ENCODE data around the gene NEXN. TPM values are rescaled to one million over a fixed set of nuclear protein-coding genes. Genes with fewer than 3 reads are reported as not detected.

The NEXN gene
- total and polyA plus RNA-seq, 9 donors, result 2.4 to 66.2 (median 13.3) TPM

- WGBS, 3 donors, result 40 to 74% (median 53%) methylated on average over 4 of the region's 4 CpGs
Measured at GRCh38 chr1:77984629-77985028, 96.2 kb downstream of the NEXN start.

GRCh38 chr1:77986810-77987209 lies 98.4 kb downstream of the NEXN start:
- Histone ChIP-seq H3K27me3 (no peaks in the 10 kb centered on the region), H3K4me1 (ENCODE audit: insufficient read depth) (peaks cover 3% of the 10 kb centered on the region), H3K4me3 (no peak overlapping the region), H3K36me3 (no peaks in the 10 kb centered on the region), H3K9me3 (no peaks in the 10 kb centered on the region), H3K27ac (no peak overlapping the region)
- TF ChIP-seq EP300 (IDR thresholded peaks at IDR 0.05) (no peak), CTCF (IDR thresholded peaks at IDR 0.05) (no peak), POLR2A (IDR thresholded peaks at IDR 0.05) (no peak)
- intact Hi-C loops (cut with DNase I), result no loop called here
- DNase-seq, result no peak

More at GRCh38 chr1:77984629-77985028, 96.2 kb downstream of the NEXN start:
- Histone ChIP-seq H3K4me3 (no peak overlapping the region), H3K9me3 (no peaks in the 10 kb centered on the region), H3K36me3 (no peaks in the 10 kb centered on the region), H3K27me3 (no peaks in the 10 kb centered on the region), H3K27ac (peak overlapping the region in 1 of 2 donors; percentile 24), H3K4me1 (ENCODE audit: insufficient read depth) (peaks cover 1% of the 10 kb centered on the region)
- TF ChIP-seq EP300 (IDR thresholded peaks at IDR 0.05), result no peak
- no peak for TF ChIP-seq POLR2A (IDR thresholded peaks at IDR 0.05)
- no peak for TF ChIP-seq CTCF (IDR thresholded peaks at IDR 0.05)
- intact Hi-C loops (cut with DNase I), result no loop called here
- no peak for DNase-seq

DNA sequence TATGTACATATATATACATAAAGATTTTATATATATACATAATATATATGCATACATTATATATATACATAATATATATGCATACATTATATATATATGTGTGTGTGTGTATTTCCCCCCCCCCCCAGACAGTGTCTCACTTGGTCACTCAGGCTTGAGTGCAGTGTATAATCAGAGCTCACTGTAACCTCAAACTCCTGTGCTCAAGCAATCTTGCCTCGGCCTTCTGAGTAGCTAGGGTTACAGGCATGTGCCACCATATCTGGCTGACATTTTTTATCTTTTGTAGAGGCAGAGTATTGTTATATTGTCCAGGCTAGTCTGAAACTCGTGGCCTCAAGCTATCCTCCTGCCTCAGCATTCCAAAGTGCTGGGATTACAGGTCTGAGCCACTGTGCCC lies 99.5 kb downstream of the NEXN start:
- no peak for DNase-seq
- WGBS, 3 donors, result 89 to 94% (median 92%) methylated on average over 2 of the region's 2 CpGs
- TF ChIP-seq EP300 (IDR thresholded peaks at IDR 0.05) (no peak), POLR2A (IDR thresholded peaks at IDR 0.05) (no peak), CTCF (IDR thresholded peaks at IDR 0.05) (no peak)
- Histone ChIP-seq H3K36me3 (no peaks in the 10 kb centered on the region), H3K27me3 (no peaks in the 10 kb centered on the region), H3K4me3 (no peak overlapping the region), H3K9me3 (no peaks in the 10 kb centered on the region), H3K4me1 (ENCODE audit: insufficient read depth) (peaks cover 3% of the 10 kb centered on the region), H3K27ac (no peak overlapping the region)
- intact Hi-C loops (cut with DNase I), result no loop called here

DNA sequence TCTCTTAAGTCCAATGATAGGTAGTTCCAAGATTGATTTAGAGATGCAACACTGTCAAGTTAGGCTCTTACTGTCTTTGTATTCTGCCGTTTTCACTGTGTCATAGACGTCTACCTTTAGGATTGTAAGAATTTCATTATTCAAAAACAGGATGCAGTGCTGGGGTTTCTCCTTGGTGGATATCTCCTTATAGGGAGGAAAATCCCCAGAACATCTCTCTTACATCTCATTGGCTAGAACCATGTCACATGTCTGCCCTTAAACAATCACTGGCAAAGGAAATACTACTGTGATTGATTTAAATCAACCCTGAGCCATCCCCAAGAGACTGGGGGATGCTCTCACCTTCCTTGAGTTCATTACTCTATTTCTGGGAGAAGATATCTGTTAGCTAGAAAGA lies 101.3 kb downstream of the NEXN start:
- no peaks in the 10 kb centered on the region for H3K27me3 ChIP-seq
- no peak for DNase-seq
- no peak overlapping the region for H3K4me3 ChIP-seq
- WGBS, 3 donors, result 85 to 92% (median 90%) methylated on average over 2 of the region's 2 CpGs
- H3K9me3 ChIP-seq, result no peaks in the 10 kb centered on the region
- intact Hi-C loops (cut with DNase I), result no loop called here
- TF ChIP-seq CTCF (IDR thresholded peaks at IDR 0.05) (no peak), EP300 (IDR thresholded peaks at IDR 0.05) (no peak), POLR2A (IDR thresholded peaks at IDR 0.05) (no peak)
- H3K4me1 ChIP-seq (ENCODE audit: insufficient read depth), result peaks cover 6% of the 10 kb centered on the region
- H3K36me3 ChIP-seq, result no peaks in the 10 kb centered on the region
- H3K27ac ChIP-seq, result no peak overlapping the region
